Activated CD8-positive, alpha-beta memory T cell treated with anti-CD3 and anti-CD28 coated beads for 24 hours (primary cell): ENCODE data around the gene SCLY.
"Not testable (repeated sequence)": the region's sequence is repeated elsewhere in the genome, so short reads cannot be mapped to it uniquely, and the experiment has no call there.

Source experiments
- DNase-seq: peaks from one replicate; pipeline ENCODE4 v3.0.0-alpha.2; 2020

Gene SCLY, protein sequence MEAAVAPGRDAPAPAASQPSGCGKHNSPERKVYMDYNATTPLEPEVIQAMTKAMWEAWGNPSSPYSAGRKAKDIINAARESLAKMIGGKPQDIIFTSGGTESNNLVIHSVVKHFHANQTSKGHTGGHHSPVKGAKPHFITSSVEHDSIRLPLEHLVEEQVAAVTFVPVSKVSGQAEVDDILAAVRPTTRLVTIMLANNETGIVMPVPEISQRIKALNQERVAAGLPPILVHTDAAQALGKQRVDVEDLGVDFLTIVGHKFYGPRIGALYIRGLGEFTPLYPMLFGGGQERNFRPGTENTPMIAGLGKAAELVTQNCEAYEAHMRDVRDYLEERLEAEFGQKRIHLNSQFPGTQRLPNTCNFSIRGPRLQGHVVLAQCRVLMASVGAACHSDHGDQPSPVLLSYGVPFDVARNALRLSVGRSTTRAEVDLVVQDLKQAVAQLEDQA

DNA sequence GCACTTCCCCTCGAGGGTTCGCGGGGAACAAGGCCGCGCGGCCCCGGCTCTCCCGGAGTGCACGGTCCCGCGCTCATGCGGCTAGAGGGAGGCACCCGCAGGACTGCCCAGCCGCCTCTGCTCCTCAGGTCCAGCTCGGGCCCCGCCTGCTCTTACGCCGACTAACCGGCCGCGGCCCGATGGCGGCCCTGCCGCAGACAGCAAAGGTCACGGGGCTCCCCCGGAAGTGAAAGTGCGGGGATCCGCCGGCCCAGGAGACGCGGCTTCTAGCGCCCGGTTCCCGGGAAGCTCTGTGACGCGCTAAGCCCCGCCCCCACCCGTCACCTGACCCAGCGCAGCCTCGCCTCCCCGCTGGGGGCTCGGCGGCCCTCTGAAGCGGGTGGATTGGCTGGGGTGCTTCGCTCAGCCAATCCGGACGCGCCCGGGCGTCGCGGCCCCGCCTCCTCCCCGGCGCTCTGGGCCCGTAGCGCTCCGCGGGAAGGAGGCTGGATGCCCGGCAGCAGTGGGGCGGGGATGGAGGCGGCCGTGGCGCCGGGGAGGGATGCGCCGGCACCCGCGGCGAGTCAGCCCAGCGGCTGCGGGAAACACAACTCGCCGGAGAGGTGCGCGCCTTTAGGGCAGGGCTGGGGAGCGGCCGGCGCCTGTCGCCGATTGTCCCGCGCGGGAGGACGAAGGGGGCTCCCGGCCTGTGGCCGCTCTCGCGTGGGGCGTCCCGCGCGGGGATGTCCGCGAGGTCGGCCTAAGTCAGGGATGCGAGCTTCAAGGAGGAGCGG is at the start of gene SCLY:
TSS of gene SCLY (plus strand) at position 460 of the 773 bp plus-strand sequence. CDS start at position 514, 54 bp downstream.
- DNase-seq, result peak; percentile 97

DNA sequence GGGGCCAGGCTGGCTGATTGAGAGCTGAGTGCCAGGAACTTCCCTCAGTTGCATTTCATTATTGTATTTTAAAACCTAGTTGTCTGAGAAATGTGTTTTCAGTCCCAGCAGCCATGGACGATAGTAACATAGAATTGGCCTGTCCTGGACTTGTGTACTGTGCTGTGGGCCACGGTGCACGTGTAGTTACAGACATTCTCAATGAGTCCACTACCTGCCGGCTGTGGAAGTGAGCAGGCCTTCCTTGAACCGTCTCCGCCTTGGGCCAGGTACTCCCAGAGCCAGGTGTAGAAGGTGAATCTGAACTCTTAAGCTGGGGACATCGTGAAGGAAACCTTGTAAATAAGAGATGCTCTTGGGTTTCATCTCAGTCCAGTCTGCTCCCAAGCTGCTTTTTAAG is 47.0 kb upstream of the SCLY start:
- no peak for DNase-seq

DNA sequence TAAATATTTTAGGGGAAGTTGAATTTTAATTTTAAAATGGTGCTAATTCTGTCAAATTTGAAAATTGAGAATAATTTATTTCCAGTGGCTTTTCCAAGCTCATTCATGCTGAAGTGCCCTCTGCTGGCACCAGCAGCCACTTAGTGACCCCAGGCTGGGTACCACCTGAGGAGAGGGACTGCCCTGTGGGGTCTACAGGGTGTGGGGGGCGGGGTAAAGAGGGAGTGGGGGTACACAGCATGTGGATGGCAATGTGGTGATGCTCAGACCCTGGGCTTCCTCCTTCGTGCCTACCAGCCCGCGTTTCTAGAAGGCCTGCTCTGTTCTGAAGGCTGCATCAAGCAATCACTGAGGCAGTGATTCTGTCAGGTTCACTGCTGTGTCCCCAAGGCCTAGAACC is 45.1 kb upstream of the SCLY start:
- peak; percentile 55 for DNase-seq

DNA sequence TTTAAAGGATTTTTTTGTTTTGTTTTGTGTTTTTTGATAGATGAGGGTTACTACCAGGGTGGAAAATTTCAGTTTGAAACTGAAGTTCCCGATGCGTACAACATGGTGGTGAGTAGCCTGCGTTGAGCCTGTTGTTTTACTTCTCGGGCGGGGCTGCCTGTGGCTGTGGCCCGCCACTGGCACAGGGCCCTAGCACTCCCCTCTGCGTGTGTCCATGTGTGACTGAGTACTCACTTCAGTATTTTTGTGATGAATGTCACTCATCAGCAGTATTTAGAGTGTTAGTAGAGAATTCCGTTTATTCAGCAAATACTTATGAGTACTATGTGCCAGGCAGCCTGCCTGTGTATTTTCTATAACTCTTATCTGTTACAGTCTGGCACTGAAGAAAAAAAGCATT is 44.3 kb upstream of the SCLY start:
- peak; percentile 28 for DNase-seq

DNA sequence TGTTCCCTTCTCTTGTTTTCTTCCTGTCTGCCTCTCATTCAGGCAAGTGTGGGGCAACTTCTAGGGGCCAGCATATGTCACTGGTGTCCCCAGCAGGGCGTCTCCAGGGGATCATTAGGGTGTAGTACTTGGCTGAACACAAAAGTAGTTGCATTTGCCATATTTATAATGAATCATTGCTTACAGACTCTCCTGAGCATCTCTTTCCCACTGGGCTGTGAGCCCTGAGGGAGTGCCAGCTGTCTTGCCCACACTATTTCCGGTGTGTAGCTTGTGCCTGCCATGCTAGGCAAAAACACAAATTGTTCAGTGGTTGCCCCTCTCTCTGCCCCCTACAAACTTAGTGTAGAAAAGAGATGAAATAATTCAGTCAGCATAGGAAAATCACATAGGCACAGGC is 40.8 kb upstream of the SCLY start:
- DNase-seq, result peak; percentile 30

DNA sequence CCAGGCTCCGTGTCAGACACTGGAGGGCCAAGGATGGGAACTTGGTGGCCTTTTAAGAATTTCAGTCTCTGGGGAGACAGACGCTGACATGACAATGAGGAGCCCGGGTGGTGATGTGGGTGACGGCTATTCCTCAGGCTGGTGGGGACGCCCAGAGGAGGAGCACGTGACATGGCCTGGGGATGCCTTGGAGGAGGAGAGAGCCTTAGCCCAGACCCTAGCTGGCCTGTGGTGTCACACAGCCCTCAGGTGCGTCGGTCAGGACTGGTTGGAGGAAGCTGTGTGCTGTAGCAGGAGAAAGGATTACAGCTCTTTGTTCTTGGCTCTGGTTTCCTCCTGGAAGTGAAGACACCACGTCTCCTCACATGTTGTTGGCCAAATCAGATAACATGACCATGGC is 40.0 kb upstream of the SCLY start:
- no peak for DNase-seq

DNA sequence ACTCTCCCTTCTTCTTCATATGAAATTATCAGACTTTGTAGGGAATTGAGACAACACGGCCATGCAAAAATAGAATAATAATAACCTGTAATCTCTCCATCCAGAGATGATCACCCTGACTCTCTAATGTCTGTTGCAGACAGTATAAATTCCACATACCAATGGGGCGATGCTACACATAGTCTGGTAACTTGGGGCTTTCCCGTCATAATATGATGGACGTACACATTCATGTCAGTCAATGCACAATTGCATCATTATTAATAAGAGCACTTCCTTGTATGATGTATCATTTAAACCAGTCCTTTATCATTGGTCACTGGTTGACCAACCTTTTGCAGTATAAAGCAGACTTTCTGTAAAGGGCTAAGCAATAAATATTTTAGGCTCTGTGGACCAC is 39.5 kb upstream of the SCLY start:
- DNase-seq, result no peak

DNA sequence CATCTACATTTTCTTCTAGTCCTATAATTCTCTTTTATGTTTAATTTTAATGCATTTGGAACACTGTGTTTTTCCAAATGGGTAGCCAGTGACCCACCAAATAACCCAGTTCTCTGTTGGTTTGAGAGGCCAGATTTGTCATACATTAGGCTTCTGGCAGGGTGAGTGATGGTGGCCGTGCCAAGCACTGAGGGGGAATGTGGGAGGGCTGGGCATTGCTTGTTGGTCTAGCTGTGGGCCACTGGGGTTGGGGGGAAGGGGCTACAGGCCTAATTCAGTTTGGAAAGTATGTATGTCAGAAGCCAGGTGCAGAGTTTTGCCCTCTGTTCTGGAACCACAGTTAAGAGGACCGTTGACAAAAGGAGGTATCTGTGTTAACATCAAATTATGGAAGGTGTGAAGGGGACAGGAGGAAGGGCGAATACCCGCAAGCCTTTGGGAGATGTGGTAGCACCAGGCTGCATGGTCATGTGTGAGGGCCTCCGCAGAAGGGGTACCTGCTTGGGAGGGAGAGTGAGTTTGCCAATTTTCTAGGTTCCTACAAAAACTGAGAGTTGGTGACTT is 38.1 kb upstream of the SCLY start:
- DNase-seq, result no peak

DNA sequence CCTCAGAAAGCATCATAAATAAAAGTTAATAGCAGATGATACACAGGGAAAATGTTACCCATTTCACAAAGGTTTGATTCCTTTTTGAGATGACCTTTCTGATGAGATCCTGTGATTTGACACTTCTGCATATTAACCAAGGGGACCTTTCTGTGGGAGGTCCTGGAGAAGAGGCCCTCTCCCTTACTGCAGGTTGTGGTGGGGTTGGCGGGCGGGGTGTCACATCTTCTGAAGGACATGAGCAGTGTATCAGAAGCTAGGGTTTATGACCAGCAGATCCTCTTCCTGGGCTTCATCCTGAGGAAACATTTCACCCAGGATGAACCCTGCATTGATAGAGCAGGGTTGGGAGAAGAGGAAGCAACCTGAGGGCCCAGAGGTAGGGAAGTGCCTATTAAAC is 37.2 kb upstream of the SCLY start:
- DNase-seq, result no peak

DNA sequence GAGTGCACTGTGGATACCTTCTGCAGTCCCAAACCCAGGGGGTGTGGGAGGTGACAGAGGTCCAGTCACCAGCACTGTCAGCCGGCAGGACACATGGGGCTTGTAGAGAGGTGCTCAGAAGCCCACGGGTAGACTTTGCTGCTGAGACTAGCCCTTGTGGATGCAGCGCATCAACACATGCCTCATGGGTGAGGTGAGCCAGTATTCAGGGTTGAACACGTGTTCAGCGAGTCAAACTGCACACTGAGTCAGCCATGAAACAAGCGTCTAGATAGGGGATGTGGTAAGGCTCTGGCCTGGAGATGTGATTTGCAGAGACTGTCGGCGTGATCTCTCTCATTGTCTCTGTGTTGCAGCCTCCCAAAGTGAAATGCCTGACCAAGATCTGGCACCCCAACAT is 35.8 kb upstream of the SCLY start:
- no peak for DNase-seq

DNA sequence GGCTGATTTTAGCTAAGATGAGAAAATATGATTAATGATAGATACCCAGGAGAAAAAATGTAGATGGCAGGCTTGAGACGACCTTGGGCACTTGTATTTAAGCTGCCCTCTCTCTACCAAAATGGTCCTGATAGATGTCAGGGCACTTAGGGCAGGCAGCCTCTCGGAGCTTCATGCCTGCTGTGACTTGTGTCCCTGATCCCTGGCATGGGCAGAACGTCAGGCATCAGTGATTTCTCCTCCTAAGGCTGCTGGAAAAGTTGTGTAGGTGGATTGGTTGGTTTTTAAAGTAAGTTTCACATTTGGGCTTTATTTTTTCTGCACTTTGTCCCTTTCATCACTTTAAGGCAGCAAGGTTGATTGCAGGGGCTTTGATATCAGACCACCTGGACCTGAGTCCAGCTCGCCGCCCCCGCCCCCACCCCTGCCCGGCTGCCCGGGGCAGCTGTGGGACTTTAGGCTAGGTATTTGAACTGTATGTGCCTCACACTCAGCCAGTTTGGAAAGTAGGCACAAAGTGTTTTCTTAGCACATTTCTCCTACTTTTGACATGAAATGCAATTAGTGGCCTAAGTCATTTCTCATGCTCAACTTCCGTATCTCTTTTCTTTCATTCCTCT is 35.0 kb upstream of the SCLY start:
- DNase-seq, result no peak

DNA sequence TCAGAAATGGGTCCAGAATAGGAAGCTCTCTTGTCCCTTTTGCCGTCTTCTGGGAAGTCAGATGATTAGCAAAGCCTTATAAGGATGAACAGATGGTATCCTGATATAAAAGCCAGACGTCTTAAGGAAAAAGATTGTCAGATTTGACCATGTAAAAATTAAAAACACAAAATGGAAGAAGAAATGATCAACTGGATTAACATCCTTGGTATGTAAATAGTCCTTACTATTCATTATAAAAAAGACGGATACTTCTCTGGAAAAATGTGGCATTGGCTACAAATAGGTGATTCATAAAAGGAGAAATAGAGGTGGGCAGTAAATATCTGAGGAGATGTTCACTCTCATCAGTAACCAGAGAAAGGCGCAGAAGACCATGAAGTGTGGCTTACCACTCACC is 33.7 kb upstream of the SCLY start:
- DNase-seq, result no peak

DNA sequence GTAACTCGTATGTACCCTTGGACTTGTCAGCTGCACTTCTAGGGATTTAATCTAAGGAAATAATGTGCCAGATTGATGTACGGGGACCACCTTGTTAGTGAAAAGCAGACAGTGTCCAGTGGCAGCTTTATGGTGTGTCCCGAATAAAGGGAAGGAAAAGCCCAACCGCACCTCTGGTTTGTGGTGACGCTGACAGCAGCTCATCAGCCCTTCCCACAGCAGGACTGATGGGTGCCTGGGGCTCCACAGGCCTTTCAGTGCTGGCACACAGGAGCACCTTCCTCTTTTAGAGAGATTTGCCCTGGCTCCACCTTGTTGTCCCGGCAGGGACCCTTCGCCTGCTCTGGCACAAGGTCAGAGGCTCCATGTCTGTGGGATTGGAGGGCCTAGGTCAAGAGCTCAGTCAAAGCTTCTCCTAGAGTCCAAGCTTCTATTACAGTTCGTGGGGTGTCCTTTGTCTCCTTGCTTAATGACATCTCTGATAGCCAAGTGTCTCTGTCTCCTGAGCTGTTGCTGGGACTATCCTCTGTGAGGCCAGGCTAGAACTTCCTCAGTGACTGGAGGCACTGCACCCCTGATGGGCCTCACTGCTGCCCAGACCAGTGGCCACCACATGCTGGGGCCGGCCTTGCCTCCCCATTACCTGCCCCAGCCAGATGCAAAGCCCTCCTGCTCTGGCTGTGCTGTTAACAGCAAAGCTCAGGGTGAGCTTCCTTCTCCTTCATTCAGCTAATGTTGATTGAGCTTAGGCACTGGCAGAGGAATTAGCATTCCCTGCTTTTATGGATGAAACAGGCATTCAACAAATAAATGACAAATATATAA is 33.0 kb upstream of the SCLY start:
- DNase-seq, result no peak

DNA sequence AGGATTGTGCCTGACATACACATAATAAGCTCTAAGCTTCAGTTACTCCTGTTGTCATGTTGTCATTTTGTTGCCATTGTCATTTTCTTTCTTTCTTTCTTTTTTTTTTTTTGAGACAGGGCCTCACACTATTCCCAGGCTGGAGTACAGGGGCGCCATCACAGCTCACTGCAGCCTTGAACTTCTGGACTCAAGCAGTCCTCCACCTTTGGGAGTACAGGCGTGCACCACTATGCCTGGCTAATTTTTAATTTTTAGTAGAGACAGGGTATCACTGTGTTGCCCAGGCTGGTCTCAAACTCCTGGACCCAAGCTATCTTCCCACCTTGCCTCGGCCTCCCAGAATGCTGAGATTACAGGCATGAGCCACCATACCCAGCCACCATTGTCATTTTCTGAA is 30.9 kb upstream of the SCLY start:
- no peak for DNase-seq

DNA sequence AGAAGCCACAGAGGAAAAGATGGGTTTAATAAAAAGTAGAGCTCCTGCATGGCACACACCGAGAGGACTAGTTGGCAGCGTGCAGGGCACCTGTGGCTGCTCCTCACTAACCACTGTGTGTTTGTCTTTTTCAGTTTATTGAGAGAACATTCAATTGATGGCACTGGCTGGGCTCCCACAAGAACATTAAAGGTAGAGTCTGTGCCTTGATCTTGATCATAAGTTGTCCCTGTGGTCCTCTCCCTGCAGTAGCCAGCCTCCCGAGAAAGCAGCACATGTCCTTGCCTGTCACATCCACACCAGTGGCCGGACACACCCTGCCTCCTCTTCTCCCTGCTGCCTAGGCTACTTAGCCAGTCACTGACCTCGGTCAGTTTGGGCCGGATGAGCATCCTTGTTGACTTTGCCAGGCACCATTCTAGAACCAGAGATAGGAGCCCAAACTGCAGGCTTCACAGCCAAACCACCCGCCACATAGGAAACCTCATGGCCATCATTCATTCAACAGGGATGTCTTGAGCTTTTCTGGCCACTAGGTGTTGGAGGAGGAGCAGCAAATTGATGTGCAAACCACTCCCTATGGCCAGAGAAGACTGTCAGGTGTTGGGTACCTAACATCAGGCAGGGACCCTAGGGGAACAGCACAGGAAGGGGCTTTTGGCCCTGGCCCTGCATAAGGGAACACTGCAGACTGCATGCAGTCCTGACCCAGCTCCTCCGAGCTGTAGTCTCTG is 30.2 kb upstream of the SCLY start:
- no peak for DNase-seq

DNA sequence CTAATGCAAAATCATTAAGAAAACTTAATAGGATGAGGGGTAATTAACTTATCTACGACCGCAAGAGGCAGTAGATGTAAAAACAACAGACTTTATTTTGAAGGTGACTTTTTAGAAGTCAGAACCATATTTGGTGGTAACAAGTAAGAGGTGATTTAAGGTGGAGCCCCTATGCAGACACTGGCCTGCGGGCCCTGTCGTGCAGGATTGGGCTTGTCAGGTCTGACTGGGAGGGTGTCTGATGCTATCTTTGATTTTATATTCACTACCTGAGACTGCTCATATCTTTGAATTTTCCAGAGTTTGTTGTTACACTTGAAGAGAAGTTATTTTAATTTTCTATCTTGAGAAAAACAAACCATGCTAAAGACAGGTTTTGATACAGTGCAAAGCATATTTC is 29.1 kb upstream of the SCLY start:
- no peak for DNase-seq

DNA sequence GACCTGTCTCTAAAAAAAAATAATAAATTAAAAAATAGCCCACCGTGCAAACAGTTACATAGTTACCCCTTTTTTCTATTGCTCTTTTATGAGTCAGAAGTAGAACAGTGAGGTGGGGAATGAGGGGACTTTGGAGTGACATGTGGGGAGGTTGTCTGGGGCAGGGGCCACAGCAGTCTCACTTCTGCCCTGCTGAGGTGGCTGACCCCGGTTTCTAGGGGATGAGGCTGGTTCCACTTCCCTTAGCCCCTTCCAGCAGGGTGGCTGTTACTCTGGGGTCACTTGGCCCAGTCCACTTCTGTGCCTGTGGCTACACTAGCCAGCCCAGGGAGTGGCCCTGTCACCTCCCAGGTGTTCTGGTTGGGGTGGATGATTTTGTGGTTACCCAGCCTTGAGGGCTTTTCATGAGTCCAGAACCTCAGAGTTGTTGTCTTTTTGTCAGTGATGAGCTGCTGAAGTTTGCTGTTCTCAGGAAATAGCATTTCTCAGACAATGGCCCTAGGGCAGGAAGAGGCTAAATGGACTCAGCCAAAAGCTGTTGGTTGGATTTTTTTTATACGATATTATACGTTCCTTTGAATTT is 28.0 kb upstream of the SCLY start:
- no peak for DNase-seq

DNA sequence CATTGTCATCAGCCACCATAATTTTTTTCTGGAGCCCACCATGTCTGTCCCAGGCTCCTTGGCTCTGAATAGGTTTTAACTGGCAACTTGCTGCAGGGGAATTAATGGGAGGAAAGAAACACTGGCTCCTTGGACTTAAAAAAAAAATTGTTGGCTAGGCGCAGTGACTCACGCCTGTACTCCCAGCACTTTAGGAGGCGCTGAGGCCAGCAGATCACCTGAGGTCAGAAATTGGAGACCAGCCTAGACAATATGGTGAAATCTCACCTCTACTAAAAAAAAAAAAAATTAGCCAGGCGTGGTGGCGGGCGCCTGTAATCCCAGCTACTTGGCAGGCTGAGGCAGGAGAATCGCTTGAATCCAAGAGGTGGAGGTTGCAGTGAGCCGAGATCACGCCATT is 26.8 kb upstream of the SCLY start:
- not testable (repeated sequence) for DNase-seq

DNA sequence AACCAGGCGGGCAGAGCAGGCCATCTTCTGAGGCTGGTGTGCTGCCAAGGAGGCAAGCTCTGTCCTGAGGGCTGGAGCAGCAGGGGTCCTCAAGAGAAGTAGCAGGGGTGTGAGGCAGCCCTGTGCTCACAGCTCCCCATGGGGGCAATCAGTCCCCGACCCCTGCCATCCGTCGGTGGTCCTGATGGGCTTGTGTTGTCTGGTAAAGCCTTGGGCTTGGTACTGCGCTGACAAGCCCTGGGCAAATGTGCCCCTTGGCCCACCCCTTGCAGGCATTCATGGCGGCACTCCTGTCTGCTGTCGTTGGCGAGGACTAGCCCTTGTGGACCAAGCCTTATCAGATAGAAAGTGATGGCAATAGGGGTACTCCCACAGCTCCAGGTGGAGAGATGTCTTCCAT is 22.6 kb upstream of the SCLY start:
- no peak for DNase-seq

DNA sequence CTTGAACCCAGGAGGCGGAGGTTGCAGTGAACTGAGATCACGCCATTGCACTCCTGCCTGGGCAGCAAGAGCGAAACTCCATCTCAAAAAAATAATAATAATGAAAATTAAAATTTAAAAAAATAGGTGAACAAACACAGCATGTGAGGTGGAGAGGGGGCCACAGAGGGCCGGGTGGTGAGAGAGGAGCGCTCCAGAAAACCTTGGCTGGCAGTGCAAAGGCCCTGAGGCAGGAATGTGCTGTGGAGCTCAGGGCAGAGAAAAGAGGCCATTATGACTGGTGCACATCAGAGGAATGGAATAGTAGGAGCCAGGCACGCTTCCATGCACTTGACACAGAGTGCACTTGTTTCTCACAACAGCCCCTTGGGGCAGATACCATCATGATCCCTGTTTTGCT is 21.6 kb upstream of the SCLY start:
- no peak for DNase-seq

DNA sequence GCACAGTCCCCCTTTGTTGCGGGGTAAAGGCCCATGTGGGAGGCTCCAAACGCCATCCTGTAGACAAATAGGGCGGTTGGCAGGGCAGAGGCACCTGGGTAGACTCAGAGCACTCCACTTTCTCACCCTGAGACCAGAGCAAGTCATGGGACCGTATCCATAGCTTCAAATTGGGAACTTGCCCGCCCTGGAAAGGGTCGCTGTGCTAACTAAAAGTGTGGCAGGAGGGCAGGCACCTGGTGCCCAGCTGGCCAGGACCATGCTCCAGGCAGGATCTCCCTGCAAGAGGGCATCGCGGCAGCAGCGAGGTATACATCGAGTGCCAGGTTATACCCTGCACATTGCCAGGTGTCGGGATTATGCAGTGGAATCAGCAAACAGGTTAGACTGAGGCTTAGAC is 20.8 kb upstream of the SCLY start:
- DNase-seq, result no peak

DNA sequence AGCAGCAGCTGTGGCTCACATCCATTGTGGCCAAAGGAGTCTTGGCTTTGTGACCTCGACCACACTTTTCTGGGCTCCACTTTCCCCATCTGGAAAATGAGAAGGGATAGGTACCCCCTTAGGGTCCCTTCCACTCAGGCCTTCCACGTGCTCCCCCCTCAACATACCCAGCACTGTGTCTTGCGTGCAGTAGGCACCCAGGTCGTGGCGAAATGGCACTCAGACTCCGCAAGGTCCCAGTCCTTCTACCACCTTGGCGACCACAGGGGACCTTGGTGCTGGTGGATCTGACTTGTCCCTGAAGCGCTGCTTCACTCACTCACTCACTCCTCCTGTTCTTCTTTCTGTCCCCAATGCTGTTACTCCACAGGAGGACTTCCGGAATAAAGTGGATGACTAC is 19.9 kb upstream of the SCLY start:
- DNase-seq, result no peak
